ENCODE data around the gene TBK1.
"Not testable (repeated sequence)": the region's sequence is repeated elsewhere in the genome, so short reads cannot be mapped to it uniquely, and the experiment has no call there.

TBK1 gene

GRCh38 chr12:64497484-64497883 is 45.6 kb downstream of the TBK1 start:
- DNase-seq (ENCODE audit: low spot score), result no peak

GRCh38 chr12:64497903-64498302 is 46.0 kb downstream of the TBK1 start:
- DNase-seq (ENCODE audit: low spot score), result no peak

GRCh38 chr12:64500394-64500793 is 48.5 kb downstream of the TBK1 start:
- DNase-seq (ENCODE audit: low spot score), result no peak

- no peak for DNase-seq (ENCODE audit: low spot score)
These were observed 49.6 kb downstream of the TBK1 start for GRCh38 chr12:64501486-64501885.

GRCh38 chr12:64506955-64507354 is 55.0 kb downstream of the TBK1 start:
- no peak for DNase-seq (ENCODE audit: low spot score)

- no peak for DNase-seq (ENCODE audit: low spot score)
These were observed 58.7 kb downstream of the TBK1 start for GRCh38 chr12:64510667-64511066.

- DNase-seq (ENCODE audit: low spot score), result no peak
These were observed 66.5 kb downstream of the TBK1 start for GRCh38 chr12:64518396-64518795.

- no peak for DNase-seq (ENCODE audit: low spot score)
These were observed 69.9 kb downstream of the TBK1 start for GRCh38 chr12:64521833-64522232.

GRCh38 chr12:64522316-64522715 is 70.4 kb downstream of the TBK1 start:
- peak; percentile 41 for DNase-seq (ENCODE audit: low spot score)

GRCh38 chr12:64522807-64523206 is 70.9 kb downstream of the TBK1 start:
- peak; percentile 67 for DNase-seq (ENCODE audit: low spot score)

- DNase-seq (ENCODE audit: low spot score), result peak; percentile 88
These were observed 71.9 kb downstream of the TBK1 start for GRCh38 chr12:64523565-64524444.

- DNase-seq (ENCODE audit: low spot score), result no peak
These were observed 73.7 kb downstream of the TBK1 start for GRCh38 chr12:64525461-64526160.

- DNase-seq (ENCODE audit: low spot score), result no peak
These were observed 74.9 kb downstream of the TBK1 start for GRCh38 chr12:64526859-64527258.

GRCh38 chr12:64528616-64529015 is 76.7 kb downstream of the TBK1 start:
- no peak for DNase-seq (ENCODE audit: low spot score)

- DNase-seq (ENCODE audit: low spot score), result no peak
These were observed 78.6 kb downstream of the TBK1 start for GRCh38 chr12:64530566-64530965.

- DNase-seq (ENCODE audit: low spot score), result no peak
These were observed 79.9 kb downstream of the TBK1 start for GRCh38 chr12:64531665-64532334.

- no peak for DNase-seq (ENCODE audit: low spot score)
These were observed 80.9 kb downstream of the TBK1 start for GRCh38 chr12:64532734-64533351.

GRCh38 chr12:64534672-64535199 is 82.8 kb downstream of the TBK1 start:
- DNase-seq (ENCODE audit: low spot score), result no peak

GRCh38 chr12:64538121-64538520 is 86.2 kb downstream of the TBK1 start:
- no peak for DNase-seq (ENCODE audit: low spot score)

GRCh38 chr12:64542409-64543047 is 90.6 kb downstream of the TBK1 start:
- not testable (repeated sequence) for DNase-seq (ENCODE audit: low spot score)

- DNase-seq (ENCODE audit: low spot score), result no peak
These were observed 92.6 kb downstream of the TBK1 start for GRCh38 chr12:64544371-64545080.
